A673 (cell line): ENCODE results near the gene PTK6.

ENCODE experiments used
- EZH2 ChIP-seq: fragments of 200-600 bp; sonication (generic); IDR thresholded peaks from 2 replicates; pipeline ENCODE4 v1.6.1; 2017; ENCODE audit warnings: borderline replicate concordance, low read depth, mild to moderate bottlenecking, mixed read lengths, antibody characterized with exemption, low read length; ENCODE audit not compliant: poor library complexity, severe bottlenecking
- TF ChIP-seq, protein P1 (sequence below): fragments of 300-800, 200-600 bp; sonication (generic); conservative IDR thresholded peaks from 2 replicates; pipeline ENCODE4 v1.5.1; 2017; ENCODE audit warnings: low read depth, mild to moderate bottlenecking, antibody characterized with exemption, low read length, moderate library complexity, mixed read lengths

DNA sequence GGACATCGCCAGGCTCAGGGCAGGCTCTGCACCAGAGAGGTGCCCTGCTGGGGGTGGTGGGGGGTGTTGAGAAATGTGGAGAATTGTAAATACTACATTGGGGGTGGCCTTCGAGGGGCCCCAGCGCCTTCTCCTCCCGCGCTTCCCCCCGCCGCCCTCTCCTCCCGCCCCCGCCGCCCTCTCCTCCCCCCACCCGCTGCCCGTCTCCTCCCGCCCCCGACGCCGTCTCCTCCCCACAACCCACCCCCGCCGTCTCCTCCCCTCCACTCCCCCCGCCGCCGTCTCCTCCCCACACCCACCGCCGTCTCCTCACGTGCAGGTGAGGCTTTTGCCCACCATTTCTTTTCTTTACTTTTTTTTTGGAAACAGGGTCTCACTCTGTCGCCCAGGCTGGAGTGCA, 11.8 kb upstream of the PTK6 start:
- no peak for TF ChIP-seq EZH2
- TF ChIP-seq, protein P1, sequence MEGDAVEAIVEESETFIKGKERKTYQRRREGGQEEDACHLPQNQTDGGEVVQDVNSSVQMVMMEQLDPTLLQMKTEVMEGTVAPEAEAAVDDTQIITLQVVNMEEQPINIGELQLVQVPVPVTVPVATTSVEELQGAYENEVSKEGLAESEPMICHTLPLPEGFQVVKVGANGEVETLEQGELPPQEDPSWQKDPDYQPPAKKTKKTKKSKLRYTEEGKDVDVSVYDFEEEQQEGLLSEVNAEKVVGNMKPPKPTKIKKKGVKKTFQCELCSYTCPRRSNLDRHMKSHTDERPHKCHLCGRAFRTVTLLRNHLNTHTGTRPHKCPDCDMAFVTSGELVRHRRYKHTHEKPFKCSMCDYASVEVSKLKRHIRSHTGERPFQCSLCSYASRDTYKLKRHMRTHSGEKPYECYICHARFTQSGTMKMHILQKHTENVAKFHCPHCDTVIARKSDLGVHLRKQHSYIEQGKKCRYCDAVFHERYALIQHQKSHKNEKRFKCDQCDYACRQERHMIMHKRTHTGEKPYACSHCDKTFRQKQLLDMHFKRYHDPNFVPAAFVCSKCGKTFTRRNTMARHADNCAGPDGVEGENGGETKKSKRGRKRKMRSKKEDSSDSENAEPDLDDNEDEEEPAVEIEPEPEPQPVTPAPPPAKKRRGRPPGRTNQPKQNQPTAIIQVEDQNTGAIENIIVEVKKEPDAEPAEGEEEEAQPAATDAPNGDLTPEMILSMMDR = no peak
